ENCODE results near the gene PSMG4. TPM values are rescaled to one million over a fixed set of nuclear protein-coding genes. Genes with fewer than 3 reads are reported as not detected.

PSMG4 gene
- total and polyA plus RNA-seq, 8 donors = 4.0 to 92.7 (median 27.4) TPM

DNA sequence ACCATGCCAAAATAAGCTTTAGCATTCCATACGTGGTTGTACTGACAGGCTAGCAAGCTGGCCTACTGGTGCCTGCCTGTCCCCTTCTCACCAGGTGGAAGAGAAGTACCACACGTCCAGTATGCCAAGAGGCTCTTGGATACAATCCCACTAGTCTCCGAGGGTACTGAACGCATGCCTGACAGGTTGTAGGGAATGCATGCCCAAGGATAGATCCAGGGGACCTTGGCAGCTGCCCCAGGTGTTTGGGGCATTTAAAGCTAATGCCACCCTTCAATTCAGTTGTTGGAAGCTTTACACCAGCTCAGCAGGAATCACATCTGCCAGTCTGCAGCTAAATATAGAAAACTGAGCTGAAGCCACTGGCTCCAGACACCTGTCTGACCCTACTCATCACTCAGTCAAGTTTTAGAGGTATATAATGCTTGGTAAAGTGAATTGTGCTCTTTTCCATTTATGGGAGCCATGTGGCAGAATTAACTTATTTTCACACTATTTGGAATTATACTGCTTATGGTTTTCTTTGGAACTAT, 36.2 kb upstream of the PSMG4 start:
- no peak for DNase-seq
- no peak for TF ChIP-seq POLR2A (IDR thresholded peaks at IDR 0.05)
- TF ChIP-seq, protein P1, sequence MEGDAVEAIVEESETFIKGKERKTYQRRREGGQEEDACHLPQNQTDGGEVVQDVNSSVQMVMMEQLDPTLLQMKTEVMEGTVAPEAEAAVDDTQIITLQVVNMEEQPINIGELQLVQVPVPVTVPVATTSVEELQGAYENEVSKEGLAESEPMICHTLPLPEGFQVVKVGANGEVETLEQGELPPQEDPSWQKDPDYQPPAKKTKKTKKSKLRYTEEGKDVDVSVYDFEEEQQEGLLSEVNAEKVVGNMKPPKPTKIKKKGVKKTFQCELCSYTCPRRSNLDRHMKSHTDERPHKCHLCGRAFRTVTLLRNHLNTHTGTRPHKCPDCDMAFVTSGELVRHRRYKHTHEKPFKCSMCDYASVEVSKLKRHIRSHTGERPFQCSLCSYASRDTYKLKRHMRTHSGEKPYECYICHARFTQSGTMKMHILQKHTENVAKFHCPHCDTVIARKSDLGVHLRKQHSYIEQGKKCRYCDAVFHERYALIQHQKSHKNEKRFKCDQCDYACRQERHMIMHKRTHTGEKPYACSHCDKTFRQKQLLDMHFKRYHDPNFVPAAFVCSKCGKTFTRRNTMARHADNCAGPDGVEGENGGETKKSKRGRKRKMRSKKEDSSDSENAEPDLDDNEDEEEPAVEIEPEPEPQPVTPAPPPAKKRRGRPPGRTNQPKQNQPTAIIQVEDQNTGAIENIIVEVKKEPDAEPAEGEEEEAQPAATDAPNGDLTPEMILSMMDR (IDR thresholded peaks at IDR 0.05) = no peak
- Histone ChIP-seq H3K27ac (no peak overlapping the region), H3K4me3 (no peak overlapping the region), H3K4me1 (peaks cover 12 to 14% (median 12%) of the 10 kb centered on the region in 4 donors), H3K36me3 (no peaks in the 10 kb centered on the region), H3K9me3 (no peaks in the 10 kb centered on the region), H3K27me3 (peaks cover 6 to 24% (median 21%) of the 10 kb centered on the region in 3 donors)
- intact Hi-C loops (cut with DNase I; ENCODE audit: low total_unique reads) = no loop called here
- 57 to 85% (median 69%) methylated on average over 3 to 4 of the region's 4 CpGs for WGBS, 5 donors

DNA sequence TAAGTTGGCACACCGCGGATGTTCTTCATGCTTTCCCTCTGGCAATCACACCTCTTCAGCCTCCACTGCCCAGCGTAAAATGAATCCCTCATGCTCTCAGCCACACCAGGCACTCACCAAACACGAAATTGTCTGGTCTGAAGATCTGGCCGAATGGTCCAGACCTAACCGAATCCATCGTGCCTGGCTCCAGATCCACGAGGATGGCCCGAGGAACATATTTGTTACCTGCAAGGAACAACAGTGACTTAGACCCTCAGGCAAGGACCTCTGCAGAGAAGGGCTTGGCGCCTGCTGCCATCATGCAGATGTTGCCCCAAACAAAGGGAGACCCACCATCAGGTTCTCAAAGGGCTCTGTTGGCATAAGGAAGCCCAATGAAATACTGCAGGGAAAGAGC, 32.7 kb upstream of the PSMG4 start:
- H3K4me3 ChIP-seq = no peak overlapping the region
- DNase-seq = no peak
- H3K27ac ChIP-seq = no peak overlapping the region
- TF ChIP-seq EP300 (IDR thresholded peaks at IDR 0.05) (no peak), POLR2AphosphoS5 (IDR thresholded peaks at IDR 0.05) (no peak), POLR2A (IDR thresholded peaks at IDR 0.05) (no peak)
- TF ChIP-seq, protein P1 (IDR thresholded peaks at IDR 0.05) = no peak
- peaks cover 34 to 49% (median 44%) of the 10 kb centered on the region in 4 donors for H3K4me1 ChIP-seq
- 89 to 93% (median 91%) methylated on average over 10 of the region's 10 CpGs for WGBS, 5 donors
- H3K36me3 ChIP-seq = no peaks in the 10 kb centered on the region
- intact Hi-C loops (cut with DNase I; ENCODE audit: low total_unique reads) = no loop called here
- H3K27me3 ChIP-seq = peaks cover 22 to 53% (median 51%) of the 10 kb centered on the region in 3 donors
- H3K9me3 ChIP-seq = no peaks in the 10 kb centered on the region

DNA sequence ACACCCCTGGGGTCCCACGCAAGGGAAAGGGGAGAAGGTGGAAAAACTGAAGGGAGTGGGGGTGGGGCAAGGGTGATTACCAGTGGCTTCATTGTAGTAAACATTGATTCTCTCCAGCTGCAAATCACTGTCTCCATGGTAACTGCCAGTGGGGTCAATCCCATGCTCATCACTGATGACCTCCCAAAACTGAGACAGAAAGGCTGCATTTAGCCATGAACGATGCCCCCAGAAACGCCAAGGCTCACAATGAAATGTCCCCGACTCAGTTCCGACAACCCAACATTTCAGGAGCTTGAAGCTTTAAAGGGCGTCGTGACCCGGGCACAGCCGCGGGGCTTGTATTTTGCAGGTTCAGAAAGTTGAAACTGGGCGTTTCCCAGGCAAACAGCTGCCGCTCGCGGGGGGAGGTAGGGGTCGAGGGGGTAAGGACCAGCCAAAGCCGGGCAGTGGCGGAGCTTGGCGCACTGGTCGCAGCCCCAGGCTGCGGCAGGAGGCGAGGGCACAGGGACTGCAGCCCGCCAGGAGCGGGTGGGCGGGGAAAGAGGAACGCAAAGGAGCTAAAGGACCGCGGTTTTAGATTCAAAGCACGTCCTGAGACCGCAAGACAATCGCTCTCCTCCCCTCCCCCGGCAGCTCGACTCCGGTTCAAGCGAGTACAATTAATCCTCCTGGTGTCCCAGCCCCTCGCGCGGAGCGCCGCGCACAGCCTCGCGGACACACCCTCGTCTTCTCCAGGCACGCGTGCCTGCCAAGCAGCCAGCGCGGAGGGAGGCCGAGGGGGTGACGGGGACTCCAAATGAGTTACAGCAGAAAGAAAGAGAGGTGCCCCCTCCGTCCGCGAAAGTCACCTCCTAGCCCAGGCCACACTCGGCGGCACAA, 32.0 kb upstream of the PSMG4 start:
- Histone ChIP-seq H3K36me3 (no peaks in the 10 kb centered on the region), H3K9me3 (no peaks in the 10 kb centered on the region), H3K4me1 (peaks cover 34 to 55% (median 51%) of the 10 kb centered on the region in 4 donors), H3K27ac (peak overlapping the region in 2 of 5 donors; percentile 36 to 47), H3K27me3 (peaks cover 22 to 59% (median 58%) of the 10 kb centered on the region in 3 donors), H3K4me3 (peak overlapping the region; percentile 37 to 59 (median 38))
- DNase-seq = peak in 1 of 2 donors; percentile 82
- intact Hi-C loops (cut with DNase I; ENCODE audit: low total_unique reads) = no loop called here
- 2 to 5% (median 4%) methylated on average over 41 to 54 of the region's 54 CpGs for WGBS, 5 donors
- TF ChIP-seq, protein P1 (IDR thresholded peaks at IDR 0.05) = no peak
- no peak for TF ChIP-seq POLR2AphosphoS5 (IDR thresholded peaks at IDR 0.05)
- no peak for TF ChIP-seq EP300 (IDR thresholded peaks at IDR 0.05)
- TF ChIP-seq POLR2A (IDR thresholded peaks at IDR 0.05) = no peak

DNA sequence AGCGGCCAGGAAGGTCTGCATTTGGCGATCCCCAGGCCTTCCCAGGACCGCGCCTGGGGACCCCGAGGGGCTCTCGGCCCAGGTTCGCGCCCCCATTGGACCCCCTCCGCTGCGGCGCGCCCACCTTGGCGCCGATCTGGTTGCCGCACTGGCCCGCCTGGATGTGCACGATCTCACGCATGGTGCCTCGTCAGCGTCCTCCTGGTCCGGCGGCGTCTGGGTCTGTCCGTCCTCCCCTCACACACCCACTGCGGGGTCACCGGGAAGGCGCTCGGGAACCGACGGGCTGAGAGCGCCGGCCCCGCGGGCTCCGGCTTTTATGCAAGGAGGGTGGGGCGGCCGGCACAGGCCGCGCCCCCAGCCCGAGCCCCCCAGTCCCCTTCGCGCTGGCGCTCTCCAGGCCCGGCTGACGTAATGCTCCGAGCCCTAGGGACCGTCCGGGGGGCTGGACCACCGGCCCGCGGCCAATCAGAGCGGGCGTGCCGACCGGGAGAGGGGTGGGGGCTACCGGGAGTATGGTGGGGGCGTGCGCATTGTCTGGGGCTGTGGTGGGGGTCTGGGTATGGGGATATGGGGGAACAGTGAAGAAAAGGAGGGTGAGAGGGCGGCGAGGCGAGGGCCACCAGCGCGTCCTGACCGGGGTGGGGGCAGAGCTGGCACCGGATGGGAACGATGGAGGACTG, 31.2 kb upstream of the PSMG4 start, which contains the start of gene TUBB2B:
Gene TUBB2B, minus strand, starts transcription at position 291 of the 683 bp plus-strand sequence. Its CDS starts 110 bp downstream, at position 181.
- intact Hi-C loops (cut with DNase I; ENCODE audit: low total_unique reads) = no loop called here
- H3K27me3 ChIP-seq = peaks cover 22 to 67% (median 65%) of the 10 kb centered on the region in 3 donors

More for the DNA sequence above, 31.2 kb upstream of the PSMG4 start, which contains the start of gene TUBB2B:
- peak in 1 of 2 donors; percentile 94 for DNase-seq
- H3K36me3 ChIP-seq = no peaks in the 10 kb centered on the region
- H3K4me3 ChIP-seq = peak within 1 kb of the TSS; percentile 37 to 59 (median 38)
- WGBS, 5 donors = 0 to 2% (median 1%) methylated on average over 45 to 66 of the region's 66 CpGs
- no peaks in the 10 kb centered on the region for H3K9me3 ChIP-seq
- H3K27ac ChIP-seq = peak within 1 kb of the TSS in 4 of 5 donors; percentile 13 to 47 (median 26)
- peaks cover 40 to 62% (median 57%) of the 10 kb centered on the region in 4 donors for H3K4me1 ChIP-seq
- no peak for TF ChIP-seq EP300 (IDR thresholded peaks at IDR 0.05)
- TF ChIP-seq POLR2AphosphoS5 (IDR thresholded peaks at IDR 0.05) = no peak
- TF ChIP-seq POLR2A (IDR thresholded peaks at IDR 0.05) = no peak
- TF ChIP-seq, protein P1 (IDR thresholded peaks at IDR 0.05) = no peak

Data from stomach (tissue), 9 donors.